Inflammatory macrophage treated with lipopolysaccharide for 1 hour (primary cell): ENCODE results near the gene SYNGR2.

Experiments
- DNase-seq, 2 donors: peaks; one replicate each; pipeline ENCODE4 v3.0.0-alpha.2; 2020 to 2022

The SYNGR2 gene, protein sequence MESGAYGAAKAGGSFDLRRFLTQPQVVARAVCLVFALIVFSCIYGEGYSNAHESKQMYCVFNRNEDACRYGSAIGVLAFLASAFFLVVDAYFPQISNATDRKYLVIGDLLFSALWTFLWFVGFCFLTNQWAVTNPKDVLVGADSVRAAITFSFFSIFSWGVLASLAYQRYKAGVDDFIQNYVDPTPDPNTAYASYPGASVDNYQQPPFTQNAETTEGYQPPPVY

DNA sequence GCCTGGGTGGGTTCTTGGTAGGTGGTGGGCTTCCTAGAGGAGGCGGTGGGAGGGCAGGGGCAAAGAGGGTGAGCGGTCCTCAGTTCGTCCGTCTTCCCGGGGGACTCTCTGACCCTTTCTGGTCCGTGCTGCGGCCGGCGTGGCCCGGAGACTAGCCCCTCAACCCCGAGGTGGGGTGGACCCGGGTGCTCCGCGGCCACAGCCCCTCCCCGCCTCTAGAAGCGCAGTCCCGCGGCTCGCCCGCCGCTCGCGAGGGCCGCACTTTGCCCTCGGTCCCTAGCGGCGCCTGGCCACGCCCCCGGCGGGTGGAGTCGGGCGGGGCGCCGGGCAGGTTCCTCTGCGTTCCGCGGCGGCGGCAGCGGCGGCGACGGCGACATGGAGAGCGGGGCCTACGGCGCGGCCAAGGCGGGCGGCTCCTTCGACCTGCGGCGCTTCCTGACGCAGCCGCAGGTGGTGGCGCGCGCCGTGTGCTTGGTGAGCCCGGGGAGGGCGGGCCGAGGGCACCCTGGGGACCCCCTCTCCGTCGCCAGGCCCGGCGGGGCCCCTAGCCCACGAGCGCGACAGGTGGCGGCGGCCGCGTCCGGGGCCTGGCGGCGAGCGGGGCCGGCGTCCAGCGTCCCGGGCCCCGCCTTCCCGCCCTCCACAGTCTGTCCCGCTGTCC lies at the start of gene SYNGR2:
SYNGR2 (plus strand) TSS at position 340 of the 661 bp plus-strand sequence; CDS start at position 376, 36 bp downstream.
- peak; percentile 75 to 91 for DNase-seq

- DNase-seq = no peak
Measured at GRCh38 chr17:78118801-78119241, 49.6 kb upstream of the SYNGR2 start.

GRCh38 chr17:78120537-78120936 lies 47.8 kb upstream of the SYNGR2 start:
- no peak for DNase-seq

DNA sequence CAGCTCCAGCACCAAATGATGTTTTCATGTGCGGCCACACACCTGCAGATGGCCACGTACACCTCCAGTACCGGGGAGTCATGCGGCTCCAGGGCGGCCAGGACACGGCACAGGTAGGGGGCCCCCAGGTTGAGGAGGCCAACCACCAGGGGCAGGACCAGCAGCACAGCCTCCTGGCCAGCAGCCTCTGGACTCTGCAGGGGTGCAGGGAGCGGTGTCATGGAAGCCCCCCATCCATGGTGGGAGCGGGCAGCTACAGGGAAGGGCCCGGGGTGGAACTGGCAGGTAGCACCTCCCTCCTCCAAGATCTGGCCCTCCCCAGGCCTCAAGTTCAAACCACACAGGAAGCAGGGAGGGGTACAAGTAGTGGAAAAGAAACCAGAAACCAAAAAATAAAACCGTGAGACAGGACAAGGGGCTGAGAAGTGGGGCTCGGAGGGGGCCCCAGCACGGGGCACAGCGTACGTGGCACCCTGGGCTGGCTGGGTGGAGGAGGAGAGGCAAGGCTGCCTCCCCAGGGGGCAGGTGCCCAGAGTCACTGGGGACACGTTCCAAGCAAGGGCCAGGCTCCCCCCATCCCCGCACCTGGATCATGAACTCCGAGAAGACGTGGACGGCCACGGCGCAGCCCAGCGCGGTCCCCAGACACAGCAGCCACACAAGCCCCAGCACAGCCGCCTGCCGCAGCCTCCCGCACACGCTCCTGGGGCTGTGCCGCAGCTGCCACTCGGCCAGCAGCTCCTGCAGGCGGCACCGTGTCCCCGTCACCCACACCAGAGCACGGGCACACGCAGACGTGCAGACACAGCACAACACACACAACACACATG lies 47.2 kb upstream of the SYNGR2 start:
- no peak for DNase-seq

GRCh38 chr17:78121801-78122215 lies 46.6 kb upstream of the SYNGR2 start:
- DNase-seq = no peak

GRCh38 chr17:78122216-78122930 lies 46.0 kb upstream of the SYNGR2 start:
- no peak for DNase-seq

DNA sequence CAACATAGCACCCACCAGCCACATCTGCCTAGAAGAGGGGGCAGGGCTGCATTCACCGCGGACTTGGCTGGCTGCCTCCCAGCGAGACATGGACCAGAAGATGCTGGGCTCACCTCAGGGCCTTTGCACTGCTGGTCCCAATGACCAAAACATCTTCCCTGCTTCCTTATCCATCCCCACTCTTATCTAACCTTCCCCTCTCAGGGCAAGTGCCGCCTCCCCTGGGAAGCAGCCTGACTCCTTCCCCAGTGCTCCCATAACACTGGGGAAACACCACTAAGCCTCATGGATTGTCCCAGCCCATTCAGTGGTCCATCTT lies 45.5 kb upstream of the SYNGR2 start:
- DNase-seq = no peak

GRCh38 chr17:78123258-78123929 lies 45.0 kb upstream of the SYNGR2 start:
- DNase-seq = no peak

GRCh38 chr17:78124081-78124835 lies 44.1 kb upstream of the SYNGR2 start:
- peak; percentile 20 to 27 for DNase-seq

GRCh38 chr17:78124836-78125137 lies 43.6 kb upstream of the SYNGR2 start:
- no peak for DNase-seq

DNA sequence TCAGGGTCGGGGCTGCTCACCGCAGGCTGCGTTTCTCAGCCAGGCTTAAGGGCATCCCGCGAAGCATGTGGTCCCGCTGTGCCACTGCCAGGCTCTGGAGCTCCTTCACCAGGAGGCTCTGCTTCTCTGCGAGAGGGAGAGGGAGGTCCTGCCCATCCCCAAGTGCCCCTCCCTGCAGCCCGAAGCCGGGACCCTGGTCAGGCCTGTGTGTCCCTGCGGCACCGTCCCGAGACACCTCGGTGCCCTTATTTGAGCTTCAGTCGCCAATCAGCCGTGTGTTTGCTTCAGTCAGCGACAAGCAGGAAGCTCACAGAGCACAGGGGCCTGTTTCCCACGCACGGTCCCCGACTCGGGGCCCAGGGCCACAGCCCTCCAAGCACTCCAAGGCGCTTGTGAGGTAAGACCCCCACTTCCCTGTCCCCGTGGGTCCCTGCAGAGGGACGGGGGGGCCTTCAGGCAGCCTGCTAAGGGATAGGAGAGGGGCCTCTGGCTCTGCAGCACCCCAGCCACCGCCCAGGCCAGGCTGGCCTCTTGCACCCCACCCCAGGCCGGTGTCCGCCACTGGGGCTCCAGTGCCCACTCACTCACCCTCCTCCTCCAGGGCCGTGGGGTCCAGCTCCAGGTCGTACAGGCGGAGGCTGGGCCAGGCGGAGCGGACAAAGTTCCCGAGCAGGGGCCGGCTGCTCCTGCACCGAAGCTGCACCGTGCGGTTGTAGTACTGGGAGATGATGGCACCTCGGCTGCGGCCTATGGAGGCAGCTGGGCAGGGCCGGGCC lies 43.1 kb upstream of the SYNGR2 start:
- DNase-seq = no peak

DNA sequence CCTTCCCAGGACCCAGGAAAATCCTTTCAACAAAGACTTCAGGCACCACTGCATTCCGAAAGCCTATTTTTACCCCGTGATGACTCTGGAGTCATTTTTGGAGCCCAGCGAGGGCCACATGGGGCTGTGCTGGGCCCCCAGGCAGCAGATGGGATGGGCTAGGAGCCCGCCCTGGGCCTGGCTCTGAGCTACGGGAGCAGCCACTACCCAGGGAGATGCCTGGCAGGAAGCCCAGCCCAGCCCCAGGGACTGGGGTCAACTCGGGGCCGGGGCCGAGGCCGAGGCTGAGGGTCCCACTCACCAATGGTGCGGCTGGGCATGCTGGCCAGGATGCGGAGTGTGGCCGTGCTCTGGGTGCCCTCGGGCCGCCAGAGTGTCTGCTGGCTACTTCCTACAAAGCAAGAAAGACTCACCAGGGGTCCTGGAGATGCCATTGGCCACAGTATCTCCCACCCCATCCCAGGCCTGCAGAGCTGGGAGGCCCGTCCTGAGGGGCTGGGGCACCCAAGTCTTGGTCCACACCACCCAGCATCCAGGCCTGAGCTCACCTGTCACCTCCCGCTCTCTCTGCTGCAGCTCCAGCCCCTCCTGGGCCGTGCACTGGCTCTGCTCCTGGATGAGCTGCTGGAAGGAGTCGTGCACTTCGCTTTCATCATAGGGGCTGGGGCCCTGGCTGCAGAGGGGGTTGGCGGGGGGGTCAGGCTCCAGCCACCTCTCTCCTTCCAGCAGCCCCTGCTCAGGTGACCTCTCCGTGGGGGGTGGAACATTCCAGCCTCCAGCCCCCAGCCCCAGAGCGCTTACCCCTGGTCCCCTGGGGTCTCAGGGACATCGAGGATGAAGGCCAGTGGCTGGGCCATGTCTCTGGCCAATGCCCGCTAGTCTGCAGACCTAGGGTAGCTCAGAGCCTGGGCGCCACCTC lies 42.1 kb upstream of the SYNGR2 start:
- DNase-seq = no peak

DNA sequence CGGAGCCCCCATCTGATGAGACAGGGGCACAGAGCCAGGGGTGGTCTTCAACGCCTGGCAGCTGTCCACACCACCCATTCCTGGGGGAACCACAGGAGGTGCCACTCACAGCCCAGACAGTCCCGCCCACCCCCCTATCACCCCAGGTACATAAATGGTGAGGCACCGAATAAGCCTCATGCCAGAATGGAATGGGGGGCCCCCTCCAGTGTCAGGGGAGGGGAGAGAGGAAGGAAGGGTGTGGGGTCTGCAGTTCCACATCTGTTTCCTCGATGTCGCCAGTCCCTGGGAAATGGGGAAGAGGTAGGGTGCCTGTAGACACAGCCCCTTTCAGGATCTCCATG lies 41.5 kb upstream of the SYNGR2 start:
- no peak for DNase-seq

GRCh38 chr17:78127239-78127887 lies 41.0 kb upstream of the SYNGR2 start:
- peak; percentile 73 to 80 for DNase-seq

GRCh38 chr17:78127888-78128550 lies 40.4 kb upstream of the SYNGR2 start:
- peak in 1 of 2 donors; percentile 7 for DNase-seq

GRCh38 chr17:78128551-78129350 lies 39.6 kb upstream of the SYNGR2 start, which contains the start of gene TMC6:
TMC6 (minus strand) TSS chr17:78128755; CDS start chr17:78126832, 1,923 bp downstream.
- DNase-seq = peak in 1 of 2 donors; percentile 25

GRCh38 chr17:78129351-78130089 lies 38.9 kb upstream of the SYNGR2 start:
- no peak for DNase-seq
